HK-2 (cell line): Measurements from ENCODE around the gene IL13.
"Not testable (repeated sequence)": the region's sequence is repeated elsewhere in the genome, so short reads cannot be mapped to it uniquely, and the experiment has no call there.

Experiments used
- DNase-seq: peaks from one replicate; pipeline ENCODE4 v3.0.0-alpha.2; 2018; ENCODE audit not compliant: unreplicated experiment

IL13 gene

DNA sequence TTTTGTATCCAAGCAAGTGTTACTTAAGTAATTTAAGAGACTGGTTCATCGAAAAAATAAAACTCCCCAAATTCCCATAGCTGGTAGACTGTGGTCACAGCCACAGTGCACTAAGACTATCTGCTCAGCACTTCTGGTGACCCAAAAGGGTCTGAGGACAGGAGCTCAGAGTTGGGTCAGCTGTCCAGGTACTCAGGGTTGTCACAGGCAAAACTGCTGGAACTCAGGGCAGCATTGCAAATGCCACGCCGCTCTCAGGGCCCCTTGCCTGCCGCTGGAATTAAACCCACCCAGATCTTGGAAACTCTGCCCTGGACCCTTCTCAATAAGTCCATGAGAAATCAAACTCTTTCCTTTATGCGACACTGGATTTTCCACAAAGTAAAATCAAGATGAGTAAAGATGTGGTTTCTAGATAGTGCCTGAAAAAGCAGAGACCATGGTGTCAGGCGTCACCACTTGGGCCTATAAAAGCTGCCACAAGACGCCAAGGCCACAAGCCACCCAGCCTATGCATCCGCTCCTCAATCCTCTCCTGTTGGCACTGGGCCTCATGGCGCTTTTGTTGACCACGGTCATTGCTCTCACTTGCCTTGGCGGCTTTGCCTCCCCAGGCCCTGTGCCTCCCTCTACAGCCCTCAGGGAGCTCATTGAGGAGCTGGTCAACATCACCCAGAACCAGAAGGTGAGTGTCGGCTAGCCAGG lies at the start of gene IL13:
TSS of gene IL13 (plus strand) at position 498 of the 705 bp plus-strand sequence. CDS start at position 512, 14 bp downstream.
- no peak for DNase-seq

DNA sequence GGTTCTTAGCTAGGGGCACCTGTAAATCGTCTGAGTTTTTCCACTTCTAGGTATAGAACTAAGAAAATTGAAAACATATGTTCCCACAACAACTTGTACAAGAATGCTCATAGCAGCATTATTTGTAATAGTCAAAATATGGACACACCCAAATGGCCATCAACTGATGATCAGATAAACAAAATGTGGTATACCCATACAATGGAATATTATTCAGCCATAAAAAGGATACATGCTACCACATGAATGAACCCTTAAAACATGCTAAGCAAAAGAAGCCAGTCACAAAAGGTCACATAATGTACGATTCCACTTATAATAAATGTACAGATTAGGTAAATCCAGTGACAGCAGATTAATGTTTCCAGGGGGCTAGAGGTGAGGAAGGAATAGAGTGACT lies 46.0 kb upstream of the IL13 start:
- DNase-seq: no peak

DNA sequence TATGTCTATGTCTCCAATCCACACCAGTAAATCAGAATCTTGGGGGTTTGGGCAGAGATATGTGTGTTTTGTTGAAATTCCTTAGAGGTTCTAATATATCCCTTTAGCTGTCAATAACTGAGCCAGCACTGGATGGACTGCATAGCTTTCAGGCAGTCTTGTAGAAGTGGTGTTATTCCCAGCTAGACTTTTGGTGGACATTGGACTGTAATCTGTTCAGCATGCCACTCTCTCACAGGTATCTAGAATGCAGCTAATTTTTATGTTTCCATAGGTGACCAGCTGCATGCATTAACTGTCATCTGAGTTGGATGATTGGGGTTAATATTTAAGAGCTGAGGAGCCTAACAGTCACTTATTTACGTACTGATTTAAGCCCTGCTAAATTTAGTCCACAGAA lies 45.1 kb upstream of the IL13 start:
- no peak for DNase-seq

DNA sequence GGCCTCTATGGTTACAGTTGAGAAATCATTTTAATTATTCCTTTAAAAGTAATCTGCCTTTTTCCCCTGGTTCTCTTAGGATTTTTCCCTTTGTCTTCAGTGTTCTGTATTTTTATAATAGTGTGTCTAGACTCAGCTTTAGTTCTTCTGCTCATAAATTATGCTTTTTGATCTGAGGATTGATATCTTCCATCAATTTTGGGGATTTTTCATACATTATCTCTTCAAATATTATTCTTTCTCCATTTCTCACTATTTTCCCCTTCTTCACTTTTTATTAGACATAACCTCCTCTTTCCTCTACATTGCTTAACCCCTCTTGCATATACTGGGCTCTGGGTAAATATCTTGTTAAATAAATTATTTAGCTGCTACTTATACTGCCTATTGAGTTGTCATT lies 36.3 kb upstream of the IL13 start:
- no peak for DNase-seq

DNA sequence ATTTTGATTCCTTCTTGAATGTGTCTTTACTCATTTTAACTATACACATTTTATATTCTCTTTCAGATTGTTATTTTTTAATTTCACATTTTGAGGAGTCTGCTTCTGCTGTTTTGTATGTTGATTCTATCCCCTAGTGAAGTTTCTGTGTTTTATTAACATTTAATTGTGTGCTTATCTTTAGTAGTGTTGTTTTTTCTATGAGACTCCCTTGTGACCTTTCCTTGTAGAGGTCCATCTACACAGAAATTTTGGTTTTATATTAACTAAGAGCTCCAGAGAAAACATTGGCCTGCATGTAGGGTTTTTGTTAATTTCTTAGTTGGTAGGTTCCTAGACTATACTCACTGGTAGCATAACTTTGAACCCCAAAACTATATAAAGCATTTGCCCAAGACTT lies 35.4 kb upstream of the IL13 start:
- DNase-seq: no peak

DNA sequence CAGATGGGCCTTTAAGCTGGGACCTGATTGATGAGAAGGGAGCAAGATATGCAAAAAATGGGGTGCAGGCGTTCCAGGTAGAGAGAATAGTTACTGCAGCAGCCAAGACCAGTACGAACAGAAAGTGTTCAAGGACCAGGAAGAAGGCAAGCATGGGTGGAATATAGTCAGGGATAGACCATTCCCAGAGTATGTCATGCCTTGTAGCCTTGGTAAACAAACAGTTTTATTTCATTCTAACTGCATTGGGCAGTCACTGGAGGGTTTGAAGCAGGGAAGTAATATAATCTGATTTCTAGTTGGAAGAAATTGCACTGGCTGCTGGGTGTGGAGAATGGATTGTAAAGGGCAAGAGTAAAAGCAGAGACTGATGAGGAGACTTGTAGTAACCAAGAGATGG lies 30.5 kb upstream of the IL13 start:
- DNase-seq: no peak

DNA sequence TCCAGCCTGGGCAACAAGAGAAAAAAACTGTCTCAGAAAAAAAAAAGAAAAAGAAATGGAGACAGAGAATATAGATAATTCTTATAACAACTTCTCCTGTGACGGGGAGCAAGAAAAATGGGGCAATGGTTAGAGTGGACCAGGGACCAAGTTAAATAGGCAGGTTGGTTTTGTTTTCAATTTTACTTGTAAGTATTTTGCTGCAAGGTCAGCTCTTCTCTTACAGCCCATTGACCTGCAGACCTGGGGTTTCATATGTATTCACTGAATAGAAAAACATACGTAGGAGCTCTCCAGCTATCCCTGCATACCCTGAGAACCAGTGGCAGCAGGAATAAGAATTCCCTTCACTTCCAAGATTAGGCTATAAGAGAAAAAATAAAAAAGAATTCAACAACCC lies 29.2 kb upstream of the IL13 start:
- DNase-seq: no peak

DNA sequence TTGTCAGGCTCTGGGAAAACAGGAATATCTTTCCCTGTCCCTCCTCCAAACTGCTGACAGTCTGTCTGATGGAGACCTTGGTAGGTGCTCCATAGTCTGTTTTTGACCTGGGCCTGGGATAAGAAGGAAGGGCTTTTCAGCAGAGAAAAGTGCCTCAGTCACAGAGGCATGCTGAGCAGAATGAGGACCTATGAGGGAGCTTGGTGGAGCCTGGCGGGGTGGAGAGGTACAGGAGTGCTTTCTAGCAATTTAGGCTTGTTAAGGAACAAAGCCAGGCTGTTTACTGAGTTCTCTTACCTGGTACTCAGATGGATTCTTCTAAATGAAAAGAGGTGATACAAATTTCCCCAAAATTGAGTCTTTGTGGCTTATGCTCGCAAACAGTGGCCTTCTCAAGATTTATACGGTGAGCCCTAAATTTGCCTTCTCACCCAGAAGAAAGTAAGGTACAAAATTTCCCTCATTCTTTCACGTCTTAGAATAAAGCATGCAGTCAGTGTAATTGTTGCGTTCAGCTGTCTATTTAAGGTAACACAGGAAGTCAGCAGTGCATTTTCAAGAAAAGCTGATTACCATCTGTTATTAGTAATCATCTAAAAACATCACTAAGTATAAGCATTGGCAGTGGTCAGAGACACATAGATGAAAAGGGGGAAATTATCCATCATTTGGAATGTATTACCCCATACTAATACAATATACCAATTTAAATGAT lies 28.6 kb upstream of the IL13 start:
- no peak for DNase-seq

DNA sequence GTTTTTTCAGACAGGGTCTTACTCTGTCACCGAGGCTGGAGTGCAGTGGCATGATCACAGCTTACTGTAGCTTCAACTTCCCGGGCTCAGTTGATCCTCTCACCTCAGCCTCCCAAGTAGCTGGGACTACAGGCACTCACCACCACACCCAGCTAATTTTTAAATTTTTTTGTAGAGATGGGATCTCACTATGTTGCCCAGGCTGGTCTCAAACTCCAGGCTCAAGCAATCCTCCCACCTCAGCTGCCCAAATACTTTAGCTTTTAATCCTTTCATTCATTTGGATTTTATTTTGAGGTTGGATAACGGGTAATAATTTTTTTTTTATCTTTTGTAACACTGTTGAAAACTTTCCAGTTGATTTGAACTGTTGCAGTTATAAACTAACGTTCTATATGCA lies 24.4 kb upstream of the IL13 start:
- not testable (repeated sequence) for DNase-seq

DNA sequence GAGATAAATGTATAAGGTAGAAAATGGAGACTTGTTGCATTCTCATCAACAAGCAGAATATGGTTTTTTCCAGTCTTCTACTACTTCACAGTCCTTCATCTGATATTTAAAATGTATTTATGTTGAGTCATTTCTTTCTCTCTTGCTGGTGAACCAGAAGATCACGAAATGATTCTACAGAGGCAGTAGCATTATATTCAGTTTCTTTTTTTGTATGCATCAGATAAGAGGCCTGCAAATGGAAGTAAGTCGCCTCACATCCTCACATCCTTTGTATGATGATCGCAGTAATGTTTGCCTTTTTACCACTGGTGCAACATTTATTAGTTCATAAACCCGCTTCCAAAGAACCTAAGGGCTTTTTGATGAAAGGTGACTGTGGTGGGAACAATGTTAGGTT lies 22.1 kb upstream of the IL13 start:
- no peak for DNase-seq

DNA sequence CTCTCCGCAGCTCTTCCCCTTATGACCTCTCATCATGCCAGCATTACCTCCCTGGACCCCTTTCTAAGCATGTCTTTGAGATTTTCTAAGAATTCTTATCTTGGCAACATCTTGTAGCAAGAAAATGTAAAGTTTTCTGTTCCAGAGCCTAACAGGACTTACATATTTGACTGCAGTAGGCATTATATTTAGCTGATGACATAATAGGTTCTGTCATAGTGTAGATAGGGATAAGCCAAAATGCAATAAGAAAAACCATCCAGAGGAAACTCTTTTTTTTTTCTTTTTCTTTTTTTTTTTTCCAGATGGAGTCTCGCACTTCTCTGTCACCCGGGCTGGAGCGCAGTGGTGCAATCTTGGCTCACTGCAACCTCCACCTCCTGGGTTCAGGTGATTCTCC lies 20.7 kb upstream of the IL13 start:
- no peak for DNase-seq

DNA sequence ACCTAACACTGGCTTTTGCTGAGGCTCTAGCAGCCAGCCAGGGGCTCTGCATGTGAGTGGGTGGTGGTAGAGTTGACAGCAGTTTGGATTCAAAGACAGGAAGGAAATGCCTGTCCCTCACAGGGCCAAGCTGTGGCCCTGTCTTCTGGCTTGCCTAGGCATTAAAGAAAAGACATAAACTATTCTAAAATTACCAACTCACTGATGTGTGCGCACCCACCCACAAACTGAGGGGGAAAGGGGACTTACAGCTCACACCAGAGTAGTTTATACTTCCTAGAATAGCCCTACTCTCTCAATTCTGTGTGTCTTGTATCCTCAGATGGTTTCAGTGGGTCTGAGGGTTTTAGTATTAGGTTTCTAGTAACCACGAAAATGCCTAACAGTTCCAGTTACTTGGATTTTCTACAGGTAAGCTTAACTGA lies 18.3 kb upstream of the IL13 start:
- DNase-seq: no peak

DNA sequence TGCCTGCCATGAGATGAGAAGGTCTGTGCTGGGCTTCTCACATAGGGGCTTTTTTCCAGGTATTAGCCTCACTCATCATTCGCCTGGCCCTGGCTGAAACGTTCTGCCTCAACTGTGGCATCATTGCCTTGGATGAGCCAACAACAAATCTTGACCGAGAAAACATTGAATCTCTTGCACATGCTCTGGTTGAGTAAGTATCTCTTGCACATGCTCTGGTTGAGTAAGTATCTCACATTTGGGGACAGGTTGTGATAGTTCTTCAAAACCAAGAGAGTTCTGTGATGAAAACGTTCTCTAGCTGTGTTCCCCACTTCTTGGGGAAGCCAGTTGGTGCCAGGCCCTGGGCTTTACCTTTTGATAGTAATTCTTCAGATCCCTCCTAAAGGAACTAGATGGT lies 17.4 kb upstream of the IL13 start:
- DNase-seq: no peak

DNA sequence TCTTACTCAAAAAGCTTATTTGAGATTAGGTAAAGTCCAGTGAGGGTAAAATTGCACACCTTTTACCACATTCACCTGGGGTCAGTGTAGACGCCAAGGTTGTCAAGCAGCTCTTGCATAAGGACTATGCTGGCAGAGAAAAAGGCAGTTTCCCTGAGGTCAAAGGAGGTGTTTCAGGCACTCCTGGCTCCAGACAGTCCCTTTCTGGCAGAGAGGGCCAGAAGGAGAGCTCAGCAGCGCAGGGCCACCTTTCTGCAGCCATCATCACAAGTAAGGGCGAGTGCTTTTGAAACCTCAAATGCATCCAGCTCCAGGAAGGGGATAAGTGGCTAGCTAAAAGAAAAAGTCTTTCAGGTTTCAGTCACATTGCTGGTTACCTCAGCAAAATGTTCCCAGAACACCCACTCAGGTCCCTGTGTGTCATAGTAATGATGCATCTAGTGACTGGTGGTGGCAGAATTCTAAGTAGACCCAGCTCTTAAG lies 16.7 kb upstream of the IL13 start:
- no peak for DNase-seq

DNA sequence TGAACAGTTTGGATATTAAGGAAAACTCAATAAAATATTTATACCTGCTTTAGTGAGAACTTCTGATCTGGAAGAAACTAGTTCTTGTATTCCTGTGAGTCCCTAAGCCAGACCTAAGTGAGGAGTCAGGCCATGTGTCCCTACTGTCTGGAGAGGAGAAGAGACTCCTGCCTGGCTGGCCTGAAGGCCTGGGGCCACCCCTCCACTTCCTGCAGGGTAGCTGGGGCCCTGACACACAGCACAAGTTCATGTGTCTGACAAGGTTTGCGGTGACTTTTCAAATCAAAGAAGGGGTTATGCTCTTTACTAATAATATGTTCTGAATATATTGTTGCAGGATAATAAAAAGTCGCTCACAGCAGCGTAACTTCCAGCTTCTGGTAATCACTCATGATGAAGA lies 16.1 kb upstream of the IL13 start:
- DNase-seq: no peak

DNA sequence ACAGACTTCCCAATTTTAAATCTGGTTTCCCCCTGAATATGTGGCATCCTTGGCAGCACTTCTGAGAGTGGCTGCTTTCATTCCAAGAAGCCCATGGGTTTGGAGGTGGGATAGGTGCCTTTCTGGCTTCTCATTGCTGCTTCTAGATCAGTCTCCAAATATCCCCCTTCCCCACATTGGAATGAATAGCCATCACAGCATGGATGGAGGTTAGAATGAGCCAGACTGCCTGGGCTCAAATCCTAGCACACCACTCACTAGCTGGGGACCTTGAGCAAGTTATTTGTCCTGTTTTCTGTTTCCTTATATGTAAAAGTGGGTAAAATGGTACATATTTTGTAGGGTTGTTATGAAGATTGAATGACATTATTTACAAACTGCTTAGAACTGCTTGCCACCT lies 13.8 kb upstream of the IL13 start:
- no peak for DNase-seq

DNA sequence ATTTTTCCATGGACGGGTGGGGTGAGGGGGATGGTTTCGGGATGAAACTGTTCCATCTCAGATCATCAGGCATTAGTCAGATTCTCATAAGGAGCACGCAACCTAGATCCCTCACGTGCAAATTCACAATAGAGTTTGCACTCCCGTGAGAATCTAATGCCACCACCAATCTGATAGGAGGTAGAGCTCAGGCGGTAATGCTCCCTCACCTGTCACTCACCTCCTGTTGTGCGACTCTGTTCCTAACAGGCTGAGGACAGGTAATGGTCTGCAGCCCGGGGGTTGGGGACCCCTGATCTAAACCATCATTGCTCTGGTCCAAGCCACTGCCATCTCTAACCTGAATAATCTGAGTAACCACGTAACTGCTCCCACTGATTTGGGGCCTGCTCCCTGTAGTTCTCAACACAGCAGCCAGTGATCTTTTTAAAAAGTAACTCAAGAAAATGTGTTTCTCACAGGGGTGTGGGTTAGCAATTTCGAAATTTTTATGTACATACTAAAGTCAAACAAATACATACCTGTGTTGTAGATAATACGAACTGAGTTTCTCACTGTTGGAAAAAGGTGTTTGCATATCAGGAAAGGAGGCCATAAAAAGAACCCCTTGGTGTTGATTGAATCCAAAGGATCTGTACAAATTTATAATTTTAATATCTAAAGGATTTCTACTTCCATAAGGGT lies 11.2 kb upstream of the IL13 start:
- no peak for DNase-seq

DNA sequence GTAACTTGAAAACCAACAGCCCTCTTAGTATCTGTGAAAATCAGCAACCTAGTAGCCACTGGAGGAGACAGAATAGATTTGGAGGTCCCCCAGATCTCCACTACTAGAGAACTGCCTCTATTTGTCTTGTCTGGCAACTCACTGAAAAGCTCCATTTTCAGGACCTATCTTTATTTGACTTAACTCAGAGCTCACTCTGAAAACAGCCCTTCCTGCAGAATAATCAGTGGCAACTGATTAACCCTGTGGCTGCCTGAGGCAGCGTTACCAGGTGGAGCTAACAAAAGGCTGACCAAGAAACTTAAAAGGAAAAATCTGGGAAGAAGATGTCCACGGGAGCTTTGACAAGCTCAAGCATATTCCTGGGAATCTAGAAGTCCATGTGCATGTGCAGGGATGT lies 10.5 kb upstream of the IL13 start:
- no peak for DNase-seq

DNA sequence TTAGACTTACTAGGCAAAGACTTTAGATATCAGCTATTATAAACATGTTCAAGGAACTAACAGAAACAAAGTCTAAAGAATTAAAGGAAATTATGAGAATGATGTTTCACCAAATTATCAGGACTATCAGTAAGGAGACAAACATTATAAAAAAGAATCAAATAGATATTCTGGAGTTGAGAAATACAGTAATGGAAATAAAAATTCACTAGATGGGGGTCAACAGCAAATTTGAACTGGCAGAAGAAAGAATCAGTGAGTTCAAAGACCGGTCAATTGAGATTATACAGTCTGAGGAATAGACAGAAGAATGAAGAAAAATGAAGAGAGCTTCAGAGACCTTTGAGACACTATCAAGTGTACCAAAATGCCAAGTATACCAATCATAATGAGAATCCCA lies 9.6 kb upstream of the IL13 start:
- no peak for DNase-seq

DNA sequence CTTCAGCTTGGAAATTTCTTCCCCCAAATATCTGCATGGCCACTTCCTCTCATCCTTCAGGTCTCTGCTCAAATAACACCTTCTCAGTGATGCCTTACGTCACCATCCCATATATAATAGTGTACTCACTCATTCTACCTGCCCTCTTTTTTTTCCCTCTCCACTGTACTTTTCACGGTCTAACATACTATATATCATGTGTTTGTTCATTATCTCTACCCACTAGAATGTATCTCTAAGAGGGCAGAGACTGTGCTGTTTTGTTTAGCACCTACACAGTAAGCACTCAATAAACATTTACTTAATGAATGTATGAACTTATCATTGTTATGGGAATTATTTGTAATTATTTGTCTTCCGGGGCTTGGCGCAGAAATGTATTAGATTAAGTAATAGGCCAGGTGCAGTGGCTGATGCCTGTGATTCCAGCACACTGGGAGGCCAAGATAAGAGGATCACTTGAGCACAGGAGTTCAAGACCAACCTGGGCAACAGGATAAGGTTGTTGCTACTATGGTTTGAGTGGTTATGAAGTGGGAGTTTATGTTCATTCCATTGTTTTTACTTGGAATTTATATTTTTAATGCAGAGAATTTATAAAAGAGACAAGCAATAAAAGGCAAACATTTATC lies 6.0 kb upstream of the IL13 start:
- DNase-seq: no peak

DNA sequence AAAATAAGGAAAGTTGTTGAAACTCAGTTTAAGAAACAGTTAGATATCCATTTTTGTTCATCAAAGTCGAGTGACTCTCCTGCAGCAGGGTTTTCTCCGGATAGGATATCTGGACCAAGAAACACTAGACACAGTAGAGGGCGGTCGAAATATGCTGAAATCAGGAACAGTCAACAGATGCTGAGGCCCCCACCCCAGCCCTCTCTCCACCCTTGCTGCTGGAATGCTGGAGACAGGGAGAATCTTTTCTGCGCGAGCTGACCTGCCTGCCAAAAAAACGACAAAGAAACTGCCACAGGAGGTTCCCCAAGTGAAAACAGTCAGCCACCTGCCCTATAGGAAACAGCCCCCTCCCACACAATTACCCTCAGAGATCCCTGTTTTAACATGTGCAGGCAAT lies 4.3 kb upstream of the IL13 start:
- no peak for DNase-seq
